ENCODE data around the gene SBK2.

The SBK2 gene

GRCh38 chr19:55490478-55491432 lies 46.2 kb downstream of the SBK2 start:
- no peak for TF ChIP-seq CTCF (IDR thresholded peaks at IDR 0.05)

- TF ChIP-seq CTCF (IDR thresholded peaks at IDR 0.05): no peak
Measured at GRCh38 chr19:55489711-55490477, 47.0 kb downstream of the SBK2 start.

GRCh38 chr19:55488986-55489710 lies 47.8 kb downstream of the SBK2 start:
- TF ChIP-seq CTCF (IDR thresholded peaks at IDR 0.05): no peak

- no peak for TF ChIP-seq CTCF (IDR thresholded peaks at IDR 0.05)
Measured at GRCh38 chr19:55487924-55488687, 48.8 kb downstream of the SBK2 start, which contains the start of gene SSC5D. Gene SSC5D (plus strand): TSS chr19:55488436. CDS start chr19:55488590, 154 bp downstream.

- no peak for TF ChIP-seq CTCF (IDR thresholded peaks at IDR 0.05)
Measured at GRCh38 chr19:55486971-55487923, 49.7 kb downstream of the SBK2 start.

- TF ChIP-seq CTCF (IDR thresholded peaks at IDR 0.05): no peak
Measured at GRCh38 chr19:55486043-55486970, 50.6 kb downstream of the SBK2 start.
